ENCODE measurements around the gene WDCP. TPM values are rescaled to one million over a fixed set of nuclear protein-coding genes. Genes with fewer than 3 reads are reported as not detected.

WDCP gene
- polyA plus RNA-seq, 3 donors = 14.5 to 15.4 (median 15.1) TPM

DNA sequence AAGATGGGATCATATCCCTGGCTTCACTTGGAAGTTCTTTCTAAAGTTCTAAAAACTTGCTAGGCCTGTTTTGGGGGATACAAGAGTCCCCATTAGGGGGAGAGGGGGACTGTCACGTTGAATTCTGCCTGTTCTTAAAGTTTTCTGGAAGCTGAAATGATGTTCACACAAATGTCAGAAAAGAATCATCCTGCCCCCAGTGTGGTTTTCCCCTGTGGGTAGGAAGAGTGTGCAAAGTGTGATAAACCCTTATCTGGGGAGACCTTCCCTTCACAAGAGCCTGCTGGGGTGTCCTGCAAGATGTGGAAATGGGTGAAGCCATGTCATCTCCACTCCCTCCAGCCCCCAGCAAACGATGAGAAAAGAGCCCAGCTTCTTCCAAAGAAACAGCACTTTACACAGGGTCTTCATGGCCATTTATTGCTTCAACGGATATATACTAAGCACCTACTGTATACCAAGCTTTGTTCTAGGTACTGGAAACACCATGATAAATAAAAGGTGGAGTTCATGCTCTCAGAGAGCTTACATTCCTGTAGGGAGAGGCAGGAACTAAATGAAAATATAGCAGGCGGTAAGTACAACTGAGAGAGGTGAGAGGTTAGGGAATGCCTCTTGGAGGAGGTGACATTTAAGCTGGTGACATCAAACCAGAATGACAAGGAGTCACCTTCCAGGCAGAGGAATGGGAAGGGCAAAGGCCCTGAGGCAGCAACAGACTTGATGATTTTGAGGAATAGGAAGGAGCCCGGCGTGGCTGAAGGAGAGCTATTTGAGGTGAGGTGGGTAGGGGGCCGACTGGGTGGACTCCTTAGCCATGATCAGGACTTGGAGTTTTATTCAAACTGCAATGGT, 35.7 kb downstream of the WDCP start:
- no peak for DNase-seq (ENCODE audit: extremely low read depth in 1 of 11, low read depth in 9 of 11, low spot score in 4 of 11)

DNA sequence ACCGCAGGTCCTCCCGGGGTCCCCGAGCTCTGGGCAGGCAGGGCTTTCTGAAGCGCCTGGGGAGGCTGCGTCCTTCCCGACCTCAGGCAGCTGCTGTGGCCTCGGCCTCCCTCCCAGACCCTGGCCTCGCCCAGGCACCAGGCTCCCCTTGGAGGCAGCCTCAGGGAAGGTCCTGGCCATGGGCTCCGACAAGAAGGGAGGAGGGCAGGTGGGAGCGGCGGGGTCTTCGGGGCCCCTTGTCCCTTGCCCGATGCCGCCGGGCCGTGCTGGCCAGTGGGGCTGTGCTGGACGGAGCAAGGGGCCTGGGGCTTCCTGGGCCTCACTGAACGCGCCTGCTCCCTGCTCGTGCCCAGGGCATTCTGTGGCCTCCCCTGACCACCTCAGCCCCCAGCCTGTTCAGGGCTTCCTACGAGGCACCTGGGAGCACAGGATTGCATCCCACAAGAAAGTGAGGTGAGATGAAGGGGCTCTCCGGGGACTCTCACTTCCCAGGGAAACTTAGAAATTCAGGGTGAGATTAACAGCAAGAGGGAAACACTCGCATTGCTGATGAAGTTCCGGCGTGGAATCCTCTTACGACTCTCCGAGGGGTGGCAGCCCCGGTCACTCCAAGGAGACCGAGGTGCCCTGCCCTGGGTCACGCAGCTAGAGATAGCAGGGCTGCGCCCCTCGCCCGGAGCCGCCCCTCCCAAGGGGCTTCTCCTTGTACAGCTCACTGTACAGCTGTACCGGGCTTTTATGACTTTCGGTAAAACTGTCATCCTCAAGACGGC, 36.5 kb downstream of the WDCP start:
- DNase-seq (ENCODE audit: extremely low read depth in 1 of 11, low read depth in 9 of 11, low spot score in 4 of 11) = no peak

DNA sequence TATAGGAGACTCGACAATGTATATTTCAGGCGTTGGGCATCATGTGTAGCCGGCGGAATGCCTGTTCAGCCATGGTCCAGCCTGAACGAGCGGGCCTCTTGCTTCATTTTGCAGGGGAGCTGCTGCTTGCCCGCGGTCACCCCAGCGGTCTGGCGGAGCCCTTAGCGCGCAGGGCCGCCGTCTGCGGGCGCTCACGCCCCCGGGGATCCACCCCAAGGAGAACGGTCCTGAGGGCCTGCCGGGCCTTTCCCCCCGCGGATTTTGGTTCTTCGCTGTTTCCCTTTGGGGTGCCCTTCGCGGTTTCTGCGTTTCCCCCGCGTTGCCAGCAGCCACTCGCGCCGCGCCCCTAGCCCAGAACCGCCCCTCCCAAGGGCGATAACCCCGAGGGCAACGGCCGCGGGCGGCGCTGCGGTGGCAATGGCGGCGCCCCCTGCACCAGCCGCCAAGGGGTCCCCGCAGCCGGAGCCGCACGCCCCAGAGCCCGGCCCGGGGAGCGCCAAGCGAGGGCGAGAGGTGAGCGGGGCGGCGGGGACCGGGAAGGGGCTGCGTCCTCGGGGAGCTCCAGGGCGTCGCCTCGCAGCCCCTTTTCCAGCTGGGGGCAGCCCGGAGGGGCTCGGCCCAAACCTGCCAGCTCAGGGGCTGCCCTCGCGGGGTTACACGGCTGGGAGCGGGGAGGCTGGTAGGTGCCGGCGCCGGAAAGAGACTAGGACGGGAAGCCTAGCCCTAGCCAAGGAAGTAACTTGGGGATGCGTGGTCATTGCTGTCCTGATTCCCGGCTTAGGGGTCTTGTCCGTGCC, 37.3 kb downstream of the WDCP start, which contains the start of gene MFSD2B:
Gene MFSD2B (plus strand): TSS at position 406 of the 797 bp plus-strand sequence. CDS start 12 bp downstream, at position 418.
- DNase-seq (ENCODE audit: extremely low read depth in 1 of 11, low read depth in 9 of 11, low spot score in 4 of 11) = no peak

DNA sequence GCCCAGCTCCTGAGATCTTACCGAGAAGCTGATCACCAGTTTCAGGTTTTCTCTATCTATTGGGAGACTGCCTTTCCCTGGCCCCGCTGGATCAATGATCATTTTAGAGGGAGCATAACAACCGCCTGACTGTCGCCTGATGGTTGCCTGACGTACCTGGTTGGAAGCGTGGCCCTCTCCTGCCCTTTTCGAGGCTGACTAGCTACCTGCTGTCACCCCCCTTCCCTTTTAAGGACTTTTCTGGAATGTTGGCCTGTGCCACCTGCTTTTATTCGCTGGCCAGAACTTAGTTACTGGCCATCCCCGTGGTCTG, 37.9 kb downstream of the WDCP start:
- DNase-seq (ENCODE audit: extremely low read depth in 1 of 11, low read depth in 9 of 11, low spot score in 4 of 11) = no peak

DNA sequence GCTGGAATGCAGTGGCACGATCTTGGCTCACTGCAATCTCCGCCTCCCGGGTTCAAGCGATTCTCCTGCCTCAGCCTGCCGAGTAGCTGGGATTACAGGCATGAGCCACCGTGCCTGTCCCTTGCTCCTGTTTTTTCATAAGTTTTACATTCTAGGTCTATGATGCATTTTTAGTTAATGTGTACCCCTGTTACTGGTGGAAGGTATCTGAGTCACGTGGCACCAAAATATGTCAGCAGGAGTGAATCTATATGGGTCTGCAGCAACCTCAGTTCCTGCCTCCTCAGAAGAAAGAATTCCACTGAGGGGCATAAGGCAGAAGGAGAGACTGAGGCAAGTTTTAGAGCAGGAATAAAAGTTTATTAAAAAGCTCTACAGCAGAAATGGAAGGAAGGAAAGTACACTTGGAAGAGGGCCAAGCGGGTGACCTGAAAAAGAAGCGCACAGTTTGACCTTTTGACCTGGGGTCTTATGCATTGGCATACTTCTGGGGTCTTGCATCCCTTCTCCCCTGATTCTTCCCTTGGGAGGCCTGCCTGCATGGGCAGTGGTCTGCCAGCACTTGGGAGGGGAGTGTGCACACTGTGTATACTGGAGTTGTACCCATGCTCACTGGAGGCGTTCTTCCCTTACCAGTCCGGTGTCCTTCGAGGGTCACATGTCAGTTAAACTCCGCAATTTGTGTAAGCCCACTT, 38.4 kb downstream of the WDCP start:
- no peak for DNase-seq (ENCODE audit: extremely low read depth in 1 of 11, low read depth in 9 of 11, low spot score in 4 of 11)

DNA sequence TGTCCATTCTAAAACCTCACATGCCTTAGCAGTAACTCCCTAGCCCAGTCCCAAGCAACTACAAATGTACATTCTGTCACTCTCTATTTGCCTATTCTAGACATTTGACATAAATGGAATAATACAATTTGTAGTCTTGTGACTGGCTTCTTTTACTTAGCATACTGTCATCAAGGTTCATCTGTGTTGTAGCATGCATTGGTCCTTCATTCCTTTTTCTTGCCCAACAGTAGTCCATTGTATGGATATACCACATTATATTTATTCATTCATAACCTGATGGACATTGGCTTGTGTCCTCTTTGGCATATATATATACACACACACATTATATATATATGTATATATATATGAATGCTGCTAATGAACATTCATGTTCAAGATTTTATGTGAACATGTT, 39.5 kb downstream of the WDCP start:
- DNase-seq (ENCODE audit: extremely low read depth in 1 of 11, low read depth in 9 of 11, low spot score in 4 of 11) = no peak

DNA sequence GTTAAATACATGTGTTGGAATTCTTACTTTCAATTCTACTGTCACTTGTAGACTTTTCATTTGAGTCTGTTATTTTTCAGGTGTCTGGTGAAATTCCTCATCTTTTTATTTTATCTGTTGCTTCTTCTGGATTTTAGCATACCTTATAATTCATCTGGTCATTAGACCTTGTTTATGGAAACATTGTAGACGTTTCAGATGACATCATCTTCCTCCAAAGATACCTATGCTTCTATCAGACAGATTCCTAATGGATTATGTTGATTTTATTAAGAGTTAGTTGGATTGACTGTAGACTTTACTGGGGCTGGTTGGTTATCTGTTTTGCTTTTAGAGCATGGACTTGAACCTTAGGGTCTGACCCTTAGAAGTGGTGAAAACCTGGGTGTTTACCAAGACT, 52.6 kb downstream of the WDCP start:
- DNase-seq (ENCODE audit: extremely low read depth in 1 of 11, low read depth in 9 of 11, low spot score in 4 of 11) = no peak

DNA sequence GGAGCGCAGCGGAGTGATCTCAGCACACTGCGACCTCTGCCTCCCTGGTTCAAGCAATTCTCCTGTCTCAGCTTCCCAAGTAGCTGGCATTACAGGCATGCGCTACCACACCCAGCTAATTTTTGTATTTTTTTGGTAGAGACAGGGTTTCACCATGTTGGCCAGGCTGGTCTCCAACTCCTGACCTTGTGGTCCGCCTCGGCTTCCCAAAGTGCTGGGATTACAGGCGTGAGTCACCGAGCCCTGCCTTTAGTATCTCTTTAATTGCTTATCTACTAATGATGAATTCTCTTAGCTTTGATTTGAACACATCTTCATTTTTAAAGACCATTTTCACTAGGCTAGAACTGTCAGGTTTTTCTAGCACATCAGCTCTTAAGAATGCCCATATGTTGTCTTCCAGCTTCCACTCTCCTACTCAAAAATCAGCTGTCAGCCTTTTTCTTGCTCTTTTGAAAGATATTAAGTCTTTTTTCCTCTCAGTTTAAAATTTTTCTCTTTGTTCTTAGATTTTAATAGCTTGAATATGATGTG, 53.4 kb downstream of the WDCP start:
- no peak for DNase-seq (ENCODE audit: extremely low read depth in 1 of 11, low read depth in 9 of 11, low spot score in 4 of 11)

DNA sequence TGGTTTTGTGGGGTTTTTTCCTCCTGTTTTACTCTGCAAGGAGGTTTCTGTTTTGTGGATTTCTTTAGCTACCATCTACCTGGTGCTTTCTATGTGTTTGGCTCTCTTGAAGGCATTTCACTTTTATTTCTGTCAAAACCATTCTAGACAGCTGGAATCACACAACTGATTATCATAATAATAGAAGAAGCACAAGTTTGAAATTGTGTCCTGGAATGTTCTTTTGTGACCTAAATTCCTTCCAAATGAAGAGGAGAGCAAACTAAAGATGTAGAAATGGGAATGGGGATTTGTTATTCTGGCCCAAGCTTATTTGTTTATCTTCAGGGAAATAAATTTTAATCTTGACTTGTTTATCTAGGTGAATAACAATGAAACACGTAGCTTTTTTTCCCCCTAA, 54.3 kb downstream of the WDCP start:
- DNase-seq (ENCODE audit: extremely low read depth in 1 of 11, low read depth in 9 of 11, low spot score in 4 of 11) = no peak

DNA sequence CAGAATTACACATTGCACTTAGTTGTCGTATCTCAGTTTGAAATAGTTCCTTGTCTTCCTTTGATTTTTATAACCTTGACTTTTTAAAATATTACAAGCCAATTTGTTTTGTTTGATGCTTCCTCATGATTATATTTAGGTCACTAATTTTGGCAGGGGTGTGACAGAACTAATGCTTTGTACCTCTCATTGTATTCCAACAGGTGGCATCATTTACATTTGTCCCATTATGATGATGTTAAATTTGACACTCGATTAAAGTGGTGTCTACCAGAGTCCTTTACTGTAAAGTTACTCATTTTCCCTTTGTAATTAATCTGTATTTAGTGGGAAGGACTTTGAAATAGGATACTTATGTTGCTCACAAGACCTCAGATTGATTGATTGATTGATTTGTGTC, 58.8 kb downstream of the WDCP start:
- DNase-seq (ENCODE audit: extremely low read depth in 1 of 11, low read depth in 9 of 11, low spot score in 4 of 11) = no peak

Other genes with a start within 250 kb of the WDCP start
- gene ATAD2B, start 120.3 kb downstream of the WDCP start, polyA plus RNA-seq (ENCODE audit: insufficient read length in 3 of 3) = 10 to 100 TPM; 16.6 to 21.0 (median 20.9) TPM
- 10 to 100 TPM; 16.1 to 22.9 (median 17.0) TPM for gene UBXN2A, start 106.9 kb downstream of the WDCP start, polyA plus RNA-seq (ENCODE audit: insufficient read length in 3 of 3)
- gene MFSD2B, start 37.3 kb downstream of the WDCP start, polyA plus RNA-seq (ENCODE audit: insufficient read length in 3 of 3) = 1 to 10 TPM; 2.1 to 3.9 (median 3.4) TPM
- gene FKBP1B, start 2.4 kb upstream of the WDCP start, polyA plus RNA-seq (ENCODE audit: insufficient read length in 3 of 3) = 10 to 100 TPM in 2 of 3 donors, 1 to 10 TPM in 1; 9.4 to 10.5 (median 10.4) TPM
- 100 to 1,000 TPM; 128 to 165 (median 160) TPM for gene SF3B6, start 28.9 kb upstream of the WDCP start, polyA plus RNA-seq (ENCODE audit: insufficient read length in 3 of 3)
- gene TP53I3, start 37.4 kb upstream of the WDCP start, polyA plus RNA-seq (ENCODE audit: insufficient read length in 3 of 3) = 10 to 100 TPM; 38.2 to 48.8 (median 48.2) TPM
- gene PFN4, start 75.9 kb upstream of the WDCP start, polyA plus RNA-seq (ENCODE audit: insufficient read length in 3 of 3) = 1 to 10 TPM; 1.5 to 3.5 (median 2.6) TPM
- gene FAM228B, start 76.1 kb upstream of the WDCP start, polyA plus RNA-seq (ENCODE audit: insufficient read length in 3 of 3) = 10 to 100 TPM; 23.1 to 30.8 (median 29.1) TPM
- 1 to 10 TPM in 2 of 3 donors, under 1 TPM in 1; 0.68 to 1.3 (median 1.2) TPM for gene FAM228A, start 127.7 kb upstream of the WDCP start, polyA plus RNA-seq (ENCODE audit: insufficient read length in 3 of 3)